Measurements from ENCODE around the gene SLIT1. TPM values are rescaled to one million over a fixed set of nuclear protein-coding genes. Genes with fewer than 3 reads are reported as not detected.

SLIT1 gene
- total RNA-seq, 1 donor from 2014 or later: 0.47 TPM

Other genes with a start within 250 kb of the SLIT1 start
- 31.1 and 34.8 TPM in 2 replicates for gene ARHGAP19, start 106.7 kb upstream of the SLIT1 start, total RNA-seq
- 4.5 and 4.8 TPM in 2 replicates for gene FRAT1, start 133.3 kb upstream of the SLIT1 start, total RNA-seq
- gene FRAT2, start 148.8 kb upstream of the SLIT1 start, total RNA-seq: 8.8 and 8.9 TPM in 2 replicates
- 36.9 and 39.0 TPM in 2 replicates for gene RRP12, start 215.4 kb upstream of the SLIT1 start, total RNA-seq
- 446 and 454 TPM in 2 replicates for gene PGAM1, start 240.2 kb upstream of the SLIT1 start, total RNA-seq